H1 (cell line): ENCODE data around the gene SLC15A1. TPM values are rescaled to one million over a fixed set of nuclear protein-coding genes. Genes with fewer than 3 reads are reported as not detected.

Source experiments
- ATF3 ChIP-seq: IDR thresholded peaks from 2 replicates; pipeline ENCODE4 v1.6.1; 2011; ENCODE audit warnings: low read depth, mild to moderate bottlenecking, low read length; ENCODE audit not compliant: insufficient read depth
- CREB1 ChIP-seq: IDR thresholded peaks from 2 replicates; pipeline ENCODE4 v1.6.1; 2012; ENCODE audit warnings: inconsistent platforms
- CTCF ChIP-seq, 3 experiments: IDR thresholded peaks; 1 replicate in 2 of 3; 2 replicates in 1 of 3; pipeline versions ENCODE4 v1.5.1 to v1.6.1; 2011; ENCODE audit warnings: low read length in 3 of 3, mild to moderate bottlenecking in 3 of 3, inconsistent platforms in 2 of 3, low read depth in 1 of 3, moderate library complexity in 1 of 3; ENCODE audit not compliant: insufficient read depth in 1 of 3; ENCODE audit errors: control extremely low read depth in 1 of 3
- RAD21 ChIP-seq, 2 experiments: IDR thresholded peaks in 1 of 2; conservative IDR thresholded peaks in 1 of 2; 2 replicates each; pipeline ENCODE4 v1.6.1; 2011; ENCODE audit warnings: low read depth in 2 of 2, low read length in 2 of 2, improper control_type of control experiment in 1 of 2, inconsistent platforms in 1 of 2, mild to moderate bottlenecking in 1 of 2, moderate library complexity in 1 of 2
- SRF ChIP-seq: IDR thresholded peaks from 2 replicates; pipeline ENCODE4 v1.6.1; 2011; ENCODE audit warnings: mild to moderate bottlenecking, low read depth, low read length, moderate library complexity
- polyA plus RNA-seq, 7 experiments: library from polyadenylated mRNA; depleted of rRNA in 3 of 7; stranded (reverse) in 5 of 7; unstranded in 2 of 7; fragments of >200 nt in 5 of 7; fragments of 200-250 nt in 2 of 7; gene quantifications; 1 replicate in 5 of 7; 2 replicates in 1 of 7; 4 replicates in 1 of 7; pipeline versions ENCODE4 v1.2.1 to v1.2.3, GENCODE V29; 2011 to 2013; ENCODE audit warnings: missing spikeins in 2 of 7, mixed read lengths in 2 of 7
- total RNA-seq: library from RNA; stranded (reverse); fragmentation: NEBNext Ultra II Directional; extraction: Animal tissue kit (Norgen Biotek cat#: 25700); gene quantifications from 2 replicates; pipeline ENCODE4 v1.2.1, GENCODE V29; 2021
- TF ChIP-seq, protein P1 (sequence below): IDR thresholded peaks from 2 replicates; pipeline ENCODE4 v1.6.1; 2012; ENCODE audit warnings: inconsistent platforms

The SLC15A1 gene
- total and polyA plus RNA-seq, 2 of the 8 experiments (the other 6 are each of a cell fraction or from before 2014, with no cell fraction given) = 1.3 to 2.4 TPM

GRCh38 chr13:98765996-98766519, 13.6 kb upstream of the SLC15A1 start (continued):
- TF ChIP-seq RAD21 (IDR thresholded peaks at IDR 0.05 in 1 of 2, conservative IDR thresholded peaks at IDR 0.05 in 1 of 2; ENCODE audit: low read depth in 2 of 2, low read length in 2 of 2) (no peak), CTCF (IDR thresholded peaks at IDR 0.05; ENCODE audit: control extremely low read depth in 1 of 3, insufficient read depth in 1 of 3, low read depth in 1 of 3, low read length in 3 of 3) (no peak), SRF (no peak), CREB1 (no peak), ATF3 (no peak)
- TF ChIP-seq, protein P1, sequence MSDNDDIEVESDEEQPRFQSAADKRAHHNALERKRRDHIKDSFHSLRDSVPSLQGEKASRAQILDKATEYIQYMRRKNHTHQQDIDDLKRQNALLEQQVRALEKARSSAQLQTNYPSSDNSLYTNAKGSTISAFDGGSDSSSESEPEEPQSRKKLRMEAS = no peak
